PC-3 (cell line): ENCODE results near the gene CCNI.

ENCODE experiments used
- CTCF ChIP-seq: fragments of 300-600 bp; sonication (generic); conservative IDR thresholded peaks from 2 replicates; pipeline ENCODE4 v1.5.1; 2017; ENCODE audit warnings: antibody characterized with exemption, low read depth, mild to moderate bottlenecking, low read length
- EZH2 ChIP-seq: fragments of 300-600 bp; sonication (generic); IDR thresholded peaks from one replicate; pipeline ENCODE4 v1.6.1; 2017; ENCODE audit warnings: antibody characterized with exemption, mild to moderate bottlenecking, low read length; ENCODE audit not compliant: unreplicated experiment
- EZH2phosphoT487 ChIP-seq: fragments of 300-600 bp; sonication (generic); IDR thresholded peaks from 2 replicates; pipeline ENCODE4 v1.6.1; 2018; ENCODE audit warnings: mild to moderate bottlenecking, antibody characterized with exemption, low read length, borderline replicate concordance

GRCh38 chr4:77097611-77098010, 21.8 kb upstream of the CCNI start:
- TF ChIP-seq CTCF (no peak), EZH2 (no peak), EZH2phosphoT487 (no peak)
